HS-27A (cell line): ENCODE data around the gene C10orf62.
"Not testable (repeated sequence)": the region's sequence is repeated elsewhere in the genome, so short reads cannot be mapped to it uniquely, and the experiment has no call there.

Experiments
- DNase-seq: peaks from one replicate; pipeline ENCODE4 v3.0.0-alpha.2; 2012; ENCODE audit warnings: low read depth, missing footprints

C10orf62 gene

DNA sequence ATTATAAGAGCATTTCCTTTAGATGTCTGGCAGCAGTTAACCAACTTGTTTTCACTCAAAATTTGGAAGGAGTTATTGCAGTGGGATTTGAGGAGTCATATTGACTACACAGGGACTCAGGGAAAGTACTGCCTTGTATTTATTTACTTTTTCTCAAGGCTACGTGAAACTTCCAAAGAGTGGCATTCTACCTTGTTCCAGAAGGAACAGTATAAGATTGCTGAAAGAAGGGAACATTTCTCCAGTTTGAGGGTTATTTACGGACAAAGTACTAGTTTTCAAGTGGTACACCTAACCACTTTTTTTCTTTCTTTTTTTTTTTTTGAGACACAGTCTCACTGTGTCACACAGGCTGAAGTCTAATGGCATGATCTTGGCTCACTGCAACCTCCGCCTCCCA is 38.7 kb downstream of the C10orf62 start:
- no peak for DNase-seq

DNA sequence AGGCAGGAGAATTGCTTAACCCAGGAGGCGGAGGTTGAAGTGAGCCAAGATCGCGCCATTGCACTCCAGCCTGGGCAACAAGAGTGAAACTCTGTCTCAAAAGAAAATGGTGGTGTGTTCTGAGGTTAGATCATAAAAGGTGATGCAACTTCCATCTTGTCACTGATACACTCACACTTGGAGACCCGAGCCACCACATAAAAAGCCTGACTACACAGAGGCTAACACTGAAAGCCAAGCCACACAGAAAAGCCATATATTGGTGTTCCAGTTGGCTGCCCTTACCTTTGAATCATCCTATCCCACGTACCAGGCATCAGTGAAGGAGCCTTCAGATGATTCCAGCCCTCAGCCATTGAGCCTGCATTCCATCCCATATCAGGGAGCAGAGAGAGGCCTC is 39.8 kb downstream of the C10orf62 start:
- no peak for DNase-seq

DNA sequence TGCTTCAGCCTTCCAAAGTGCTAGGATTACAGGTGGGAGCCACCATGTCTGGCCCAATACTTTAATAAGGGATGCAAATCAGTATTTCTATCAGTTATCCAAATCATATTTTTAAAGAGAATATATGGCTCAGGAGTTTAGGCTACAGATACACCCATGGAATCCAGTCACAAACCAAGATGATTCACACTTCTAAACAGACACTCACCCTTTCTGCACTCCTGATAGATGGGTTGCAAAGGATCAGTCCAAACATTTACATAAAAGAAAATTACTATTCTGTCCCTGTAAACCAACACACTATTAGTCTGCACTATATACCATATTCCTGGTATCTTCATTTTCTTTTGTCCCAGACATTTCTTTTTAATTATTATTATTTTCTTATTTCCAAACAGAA is 41.6 kb downstream of the C10orf62 start:
- DNase-seq: no peak

DNA sequence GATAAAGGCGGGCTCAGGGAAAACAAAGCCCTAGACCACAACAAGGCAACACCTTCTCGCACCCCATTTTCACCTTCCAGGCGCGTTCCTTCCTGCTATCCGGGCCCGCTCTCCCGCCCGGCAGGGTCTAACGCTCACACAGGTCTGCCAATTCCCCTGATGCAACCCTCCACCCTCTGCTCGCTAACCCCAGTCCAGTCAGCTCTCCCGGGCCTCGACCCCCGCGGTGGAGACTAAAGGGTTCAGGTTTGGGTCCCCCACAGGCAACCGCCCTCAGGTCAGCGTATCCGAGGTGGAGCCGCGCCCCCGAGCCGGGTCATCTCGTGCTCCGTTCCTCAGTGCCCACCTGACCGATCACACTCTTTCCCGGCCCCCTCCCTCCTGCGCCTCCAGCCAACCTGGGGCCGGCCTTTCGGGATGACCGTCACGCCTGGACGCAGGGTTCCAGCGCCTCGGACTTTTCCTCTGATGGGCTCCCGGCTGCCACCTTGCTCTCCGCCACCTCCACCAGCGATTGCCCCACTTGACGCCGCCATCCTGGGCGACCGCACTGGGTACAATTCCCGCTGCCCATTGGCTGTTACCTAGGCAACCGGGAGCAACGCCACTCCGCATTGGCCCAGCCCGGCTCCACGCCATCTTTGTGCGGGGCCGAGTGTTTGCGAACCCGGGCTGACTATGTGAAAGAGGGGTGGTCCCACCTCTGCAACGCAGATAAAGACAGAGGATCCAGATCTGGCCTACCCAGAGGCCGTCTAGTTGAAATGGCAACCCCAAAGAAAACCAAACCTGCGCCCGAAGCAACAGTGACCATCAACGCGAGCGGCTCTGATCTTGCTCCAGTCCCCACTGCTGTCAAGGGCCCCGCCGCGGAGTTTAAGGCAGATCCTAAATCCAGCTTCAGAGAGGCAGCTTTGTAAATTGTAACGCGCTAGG is 43.7 kb downstream of the C10orf62 start, which contains the start of gene MORN4:
Gene MORN4, minus strand, starts transcription at position 552 of the 936 bp plus-strand sequence. CDS start 13,847 bp downstream, outside the sequence.
- no peak for DNase-seq

DNA sequence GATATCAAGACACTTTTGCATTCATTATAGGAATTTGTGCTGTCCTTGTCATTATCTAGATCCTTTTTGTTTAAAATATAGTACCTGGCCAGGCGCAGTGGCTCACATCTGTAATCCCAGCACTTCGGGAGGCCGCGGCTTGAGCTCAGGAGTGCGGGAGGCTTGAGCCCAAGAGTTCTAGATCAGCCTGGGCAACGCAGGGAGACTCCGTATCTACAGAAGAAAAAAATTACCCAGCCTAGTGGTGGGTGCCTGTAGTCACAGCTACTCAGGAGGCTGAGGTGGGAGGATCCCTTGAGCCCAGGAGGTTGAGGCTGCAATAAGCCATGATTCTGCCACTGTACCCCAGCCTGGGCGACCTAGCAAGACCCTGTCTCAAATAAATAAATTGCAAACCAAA is 44.4 kb downstream of the C10orf62 start:
- DNase-seq: no peak

DNA sequence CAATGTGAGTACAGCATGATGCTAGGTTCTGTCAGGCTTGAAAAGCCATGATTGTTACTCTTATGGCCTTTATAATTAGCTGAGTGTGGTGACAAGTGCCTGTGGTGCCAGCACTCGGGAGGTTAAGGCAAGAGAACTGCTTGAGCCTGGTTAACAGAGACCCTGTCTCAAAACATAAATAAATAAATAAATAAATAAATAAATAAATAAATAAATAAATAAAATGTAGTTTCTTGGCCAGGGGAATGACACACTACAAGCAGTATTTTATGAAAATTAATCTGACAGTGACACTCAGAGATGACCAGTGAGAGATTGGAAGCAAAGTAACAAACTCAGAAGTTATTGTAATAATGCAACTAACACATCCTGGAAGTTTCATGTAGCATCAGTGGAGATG is 46.1 kb downstream of the C10orf62 start:
- DNase-seq: no peak

DNA sequence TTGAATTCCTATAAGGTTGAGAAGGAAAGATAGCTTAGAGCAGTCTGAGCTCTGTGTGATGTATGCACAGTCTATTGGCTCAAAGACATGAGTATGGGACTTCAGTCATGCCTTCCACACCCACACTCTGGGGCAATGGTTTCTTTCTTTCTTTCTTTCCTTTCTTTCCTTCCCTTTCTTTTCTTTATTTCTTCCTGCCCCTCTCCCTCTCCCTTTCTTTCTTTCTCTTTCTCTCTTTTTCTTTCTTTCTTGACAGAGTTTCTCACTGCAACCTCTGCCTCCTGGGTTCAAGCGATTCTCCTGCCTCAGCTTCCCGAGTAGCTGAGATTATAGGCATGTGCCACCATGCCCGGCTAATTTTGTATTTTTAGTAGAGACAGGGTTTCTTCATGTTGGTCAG is 49.6 kb downstream of the C10orf62 start:
- DNase-seq: not testable (repeated sequence)

DNA sequence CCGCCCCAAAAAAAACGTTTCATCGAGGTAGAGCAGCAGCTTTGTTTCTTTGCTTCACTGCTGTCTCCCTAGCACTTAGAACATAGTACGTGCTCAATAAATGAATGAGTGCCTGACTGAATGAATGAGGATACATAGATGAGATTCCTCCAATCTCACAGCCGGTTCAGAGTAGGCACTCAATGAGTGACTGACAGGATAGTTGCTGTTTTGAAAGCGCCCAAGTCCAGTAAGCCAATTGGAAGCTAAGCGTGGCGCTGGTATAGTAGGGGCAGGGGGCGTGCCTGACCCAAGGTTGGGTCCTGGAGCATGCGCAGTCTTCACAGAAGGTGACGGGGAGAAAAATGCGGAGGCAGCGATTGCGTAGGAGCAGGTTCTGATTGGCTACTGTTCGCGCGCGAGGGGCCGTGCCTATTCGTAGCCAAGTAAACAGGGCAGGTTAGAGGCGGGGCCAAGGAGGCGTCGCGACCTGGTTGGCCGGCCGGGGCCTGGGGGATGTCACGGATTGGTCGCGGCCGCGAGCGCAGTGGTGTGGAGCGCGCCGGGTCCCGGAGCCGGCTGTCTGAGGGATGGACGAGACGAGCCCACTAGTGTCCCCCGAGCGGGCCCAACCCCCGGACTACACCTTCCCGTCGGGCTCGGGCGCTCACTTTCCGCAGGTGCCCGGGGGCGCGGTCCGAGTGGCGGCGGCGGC is 50.8 kb downstream of the C10orf62 start, which contains the start of gene PI4K2A:
Gene PI4K2A, plus strand, starts transcription at position 498 of the 694 bp plus-strand sequence. Its CDS starts 72 bp downstream, at position 570.
- DNase-seq: peak; percentile 87
